Peyer's patch (tissue), 4 donors: ENCODE measurements around the gene PTPRJ. TPM values are rescaled to one million over a fixed set of nuclear protein-coding genes. Genes with fewer than 3 reads are reported as not detected.

ENCODE experiments used
- DNase-seq, 3 donors: peaks; one replicate each; pipeline ENCODE4 v3.0.0-alpha.2; 2017 to 2019
- H3K27ac ChIP-seq, 4 donors: fragments of 200-600 bp; sonication (generic); one replicate each; pipeline ENCODE4 v1.5.1; 2016 to 2019
- H3K27me3 ChIP-seq, 2 donors: fragments of 200-600 bp; sonication (generic); one replicate each; pipeline ENCODE4 v1.5.1; 2019
- H3K36me3 ChIP-seq, 3 donors: fragments of 200-600 bp; sonication (generic); one replicate each; pipeline ENCODE4 v1.5.1; 2016 to 2019
- H3K4me1 ChIP-seq, 4 donors: fragments of 200-600 bp; sonication (generic); one replicate each; pipeline ENCODE4 v1.5.1; 2016 to 2019
- H3K4me3 ChIP-seq, 4 donors: fragments of 200-600 bp; sonication (generic); 1 replicate in 3 of 4; 2 replicates in 1 of 4; pipeline ENCODE4 v1.5.1; 2016 to 2019; ENCODE audit warnings: mild to moderate bottlenecking in 1 of 4
- H3K9me3 ChIP-seq, 4 donors: fragments of 200-600 bp; sonication (generic); one replicate each; pipeline ENCODE4 v1.5.1; 2016 to 2019; ENCODE audit warnings: mild to moderate bottlenecking in 1 of 4
- POLR2A ChIP-seq, 2 donors: fragments of 450-650 bp; IDR thresholded peaks; one replicate each; pipeline ENCODE4 v1.5.1; 2017; ENCODE audit warnings: antibody characterized with exemption in 2 of 2, mild to moderate bottlenecking in 2 of 2, moderate library complexity in 2 of 2
- total RNA-seq, 4 donors: library from RNA; depleted of rRNA; stranded (reverse); fragments of >200 nt; gene quantifications; one replicate each; pipeline ENCODE4 v1.1.0, GENCODE V29; 2016
- TF ChIP-seq, protein P1 (sequence below), 6 experiments: fragments of 450-650 bp in 4 of 6; fragments of 200-600 bp in 2 of 6; sonication (generic) in 1 of 6; IDR thresholded peaks; one replicate each; pipeline ENCODE4 v1.5.1; 2017 to 2019; ENCODE audit warnings: antibody characterized with exemption in 6 of 6, mild to moderate bottlenecking in 3 of 6, moderate library complexity in 1 of 6

PTPRJ gene
- total RNA-seq, 4 donors from 2014 or later = 28.1 to 50.1 (median 37.5) TPM

GRCh38 chr11:48043991-48044512, 63.7 kb downstream of the PTPRJ start:
- peaks cover 0 to 8% (median 2%) of the 10 kb centered on the region in 4 donors for H3K4me1 ChIP-seq

GRCh38 chr11:48044577-48044976, 64.2 kb downstream of the PTPRJ start:
- Histone ChIP-seq H3K27ac (peak overlapping the region in 1 of 4 donors; percentile 70), H3K9me3 (no peaks in the 10 kb centered on the region), H3K4me3 (no peak overlapping the region), H3K36me3 (no peaks in the 10 kb centered on the region), H3K4me1 (peaks cover 0 to 8% (median 2%) of the 10 kb centered on the region in 4 donors), H3K27me3 (no peaks in the 10 kb centered on the region)
- no peak for DNase-seq
- no peak for TF ChIP-seq POLR2A (IDR thresholded peaks at IDR 0.05)
- TF ChIP-seq, protein P1, sequence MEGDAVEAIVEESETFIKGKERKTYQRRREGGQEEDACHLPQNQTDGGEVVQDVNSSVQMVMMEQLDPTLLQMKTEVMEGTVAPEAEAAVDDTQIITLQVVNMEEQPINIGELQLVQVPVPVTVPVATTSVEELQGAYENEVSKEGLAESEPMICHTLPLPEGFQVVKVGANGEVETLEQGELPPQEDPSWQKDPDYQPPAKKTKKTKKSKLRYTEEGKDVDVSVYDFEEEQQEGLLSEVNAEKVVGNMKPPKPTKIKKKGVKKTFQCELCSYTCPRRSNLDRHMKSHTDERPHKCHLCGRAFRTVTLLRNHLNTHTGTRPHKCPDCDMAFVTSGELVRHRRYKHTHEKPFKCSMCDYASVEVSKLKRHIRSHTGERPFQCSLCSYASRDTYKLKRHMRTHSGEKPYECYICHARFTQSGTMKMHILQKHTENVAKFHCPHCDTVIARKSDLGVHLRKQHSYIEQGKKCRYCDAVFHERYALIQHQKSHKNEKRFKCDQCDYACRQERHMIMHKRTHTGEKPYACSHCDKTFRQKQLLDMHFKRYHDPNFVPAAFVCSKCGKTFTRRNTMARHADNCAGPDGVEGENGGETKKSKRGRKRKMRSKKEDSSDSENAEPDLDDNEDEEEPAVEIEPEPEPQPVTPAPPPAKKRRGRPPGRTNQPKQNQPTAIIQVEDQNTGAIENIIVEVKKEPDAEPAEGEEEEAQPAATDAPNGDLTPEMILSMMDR (IDR thresholded peaks at IDR 0.05) = no peak

More at GRCh38 chr11:48043991-48044512, 63.7 kb downstream of the PTPRJ start:
- Histone ChIP-seq H3K9me3 (no peaks in the 10 kb centered on the region), H3K4me3 (no peak overlapping the region), H3K27me3 (no peaks in the 10 kb centered on the region), H3K27ac (peak overlapping the region in 1 of 4 donors; percentile 70), H3K36me3 (no peaks in the 10 kb centered on the region)
- DNase-seq = no peak
- no peak for TF ChIP-seq POLR2A (IDR thresholded peaks at IDR 0.05)
- TF ChIP-seq, protein P1 (IDR thresholded peaks at IDR 0.05) = no peak

DNA sequence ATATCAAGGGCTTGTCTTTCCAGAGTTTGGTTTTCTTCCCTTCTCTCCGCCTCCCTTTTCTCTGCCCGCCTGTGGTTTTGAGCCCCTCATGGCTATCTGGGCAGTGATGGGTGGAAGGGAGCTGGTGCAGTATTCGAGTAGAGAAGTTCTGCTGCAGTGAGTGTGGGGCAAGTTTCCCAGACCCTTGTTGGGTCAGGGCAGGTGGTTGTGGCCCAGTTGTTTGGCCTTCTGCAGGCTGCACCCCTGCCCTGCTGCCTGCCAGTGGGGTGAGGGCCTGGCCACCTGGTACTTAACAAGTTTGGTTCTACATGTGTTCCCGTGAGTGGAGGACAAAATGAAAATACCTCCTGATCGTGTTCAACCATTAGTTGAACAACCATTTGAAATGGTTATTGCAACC, 65.2 kb downstream of the PTPRJ start:
- no peaks in the 10 kb centered on the region for H3K27me3 ChIP-seq
- no peak for DNase-seq
- TF ChIP-seq, protein P1 (IDR thresholded peaks at IDR 0.05) = no peak
- TF ChIP-seq POLR2A (IDR thresholded peaks at IDR 0.05) = no peak
- no peak overlapping the region for H3K4me3 ChIP-seq
- no peak overlapping the region for H3K27ac ChIP-seq
- no peaks in the 10 kb centered on the region for H3K36me3 ChIP-seq
- no peaks in the 10 kb centered on the region for H3K9me3 ChIP-seq
- peaks cover 0 to 8% (median 2%) of the 10 kb centered on the region in 4 donors for H3K4me1 ChIP-seq

DNA sequence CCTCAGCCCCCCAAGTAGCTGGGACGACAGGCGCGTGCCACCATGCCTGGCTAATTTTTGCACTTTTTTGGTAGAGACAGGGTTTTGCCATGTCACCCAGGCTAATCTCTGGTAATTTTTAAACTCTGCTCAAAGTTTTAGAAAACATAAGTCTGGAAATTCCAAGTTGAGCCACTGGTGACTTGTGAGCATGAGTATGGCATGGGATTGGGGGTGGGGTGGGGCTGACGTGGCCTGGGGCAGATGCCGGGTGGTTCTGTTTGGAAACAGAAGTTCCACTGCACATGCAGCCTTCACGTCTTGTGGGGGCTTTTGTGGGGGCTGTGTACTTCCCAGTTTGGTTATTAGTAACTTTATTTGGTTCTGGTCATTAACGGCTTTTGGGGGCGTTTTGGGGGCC, 67.3 kb downstream of the PTPRJ start:
- Histone ChIP-seq H3K27ac (no peak overlapping the region), H3K36me3 (no peaks in the 10 kb centered on the region)
- no peak for TF ChIP-seq POLR2A (IDR thresholded peaks at IDR 0.05)
- TF ChIP-seq, protein P1 (IDR thresholded peaks at IDR 0.05) = no peak

GRCh38 chr11:48049036-48049435, 68.7 kb downstream of the PTPRJ start:
- peaks cover 0 to 4% (median 0%) of the 10 kb centered on the region in 4 donors for H3K4me1 ChIP-seq
- no peak overlapping the region for H3K4me3 ChIP-seq
- H3K36me3 ChIP-seq = no peaks in the 10 kb centered on the region
- peak in 1 of 3 donors; percentile 21 for DNase-seq
- H3K27ac ChIP-seq = no peak overlapping the region
- no peaks in the 10 kb centered on the region for H3K9me3 ChIP-seq
- TF ChIP-seq, protein P1 (IDR thresholded peaks at IDR 0.05) = no peak
- no peak for TF ChIP-seq POLR2A (IDR thresholded peaks at IDR 0.05)
- H3K27me3 ChIP-seq = no peaks in the 10 kb centered on the region

More for the DNA sequence above, 67.3 kb downstream of the PTPRJ start:
- Histone ChIP-seq H3K27me3 (no peaks in the 10 kb centered on the region), H3K4me3 (no peak overlapping the region), H3K9me3 (no peaks in the 10 kb centered on the region), H3K4me1 (peaks cover 0 to 8% (median 2%) of the 10 kb centered on the region in 4 donors)
- DNase-seq = no peak
